Mesenchymal stem cell (in vitro differentiated cells and primary cell): ENCODE results near the gene PHLPP2.

Experiments
- DNase-seq: peaks from one replicate; pipeline ENCODE4 v3.0.0-alpha.2; 2013
- H2AFZ ChIP-seq: one replicate; pipeline ENCODE4 v1.6.1; 2013; ENCODE audit warnings: low read depth, mild to moderate bottlenecking, control low read depth, inconsistent platforms, low read length, moderate library complexity
- H2AK5ac ChIP-seq: 2 replicates; pipeline ENCODE4 v1.6.1; 2013; ENCODE audit warnings: low read length, moderate library complexity, mild to moderate bottlenecking, inconsistent platforms; ENCODE audit not compliant: severe bottlenecking
- H2BK120ac ChIP-seq: one replicate; pipeline ENCODE4 v1.6.1; 2013; ENCODE audit warnings: low read depth, mild to moderate bottlenecking, inconsistent platforms, low read length, moderate library complexity
- H2BK12ac ChIP-seq, 2 experiments: one replicate each; pipeline ENCODE4 v1.6.1; 2013; ENCODE audit warnings: inconsistent platforms in 2 of 2, low read length in 2 of 2, mild to moderate bottlenecking in 2 of 2, moderate library complexity in 2 of 2, control low read depth in 1 of 2
- H2BK15ac ChIP-seq: one replicate; pipeline ENCODE4 v1.6.1; 2013; ENCODE audit warnings: mild to moderate bottlenecking, low read depth, inconsistent platforms; ENCODE audit not compliant: poor library complexity, severe bottlenecking
- H2BK5ac ChIP-seq: 2 replicates; pipeline ENCODE4 v1.6.1; 2013; ENCODE audit warnings: low read depth, mild to moderate bottlenecking, low read length, control low read depth, inconsistent platforms; ENCODE audit not compliant: poor library complexity, severe bottlenecking
- H3K14ac ChIP-seq, 2 experiments: one replicate each; pipeline ENCODE4 v1.6.1; 2013; ENCODE audit warnings: inconsistent platforms in 2 of 2, low read length in 2 of 2, control low read depth in 1 of 2, mild to moderate bottlenecking in 1 of 2, moderate library complexity in 1 of 2
- H3K18ac ChIP-seq, 2 experiments: one replicate each; pipeline ENCODE4 v1.6.1; 2013; ENCODE audit warnings: inconsistent platforms in 2 of 2, low read length in 2 of 2, control low read depth in 1 of 2, low read depth in 1 of 2, mild to moderate bottlenecking in 1 of 2
- H3K23ac ChIP-seq, 2 experiments: one replicate each; pipeline ENCODE4 v1.6.1; 2013; ENCODE audit warnings: inconsistent platforms in 2 of 2, low read length in 2 of 2, mild to moderate bottlenecking in 2 of 2, moderate library complexity in 2 of 2, control low read depth in 1 of 2
- H3K27ac ChIP-seq: 2 replicates; pipeline ENCODE4 v1.5.1; 2013; ENCODE audit warnings: mild to moderate bottlenecking, moderate library complexity, low read length, control low read depth, inconsistent platforms; ENCODE audit not compliant: poor library complexity, severe bottlenecking
- H3K27me3 ChIP-seq, 2 experiments: 2 replicates each; pipeline versions ENCODE4 v1.6.1 to v1.7.0; 2013; ENCODE audit warnings: low read length in 2 of 2, mild to moderate bottlenecking in 2 of 2, moderate library complexity in 2 of 2, control low read depth in 1 of 2, inconsistent platforms in 1 of 2; ENCODE audit not compliant: control insufficient read depth in 1 of 2, insufficient read depth in 1 of 2
- H3K36me3 ChIP-seq, 2 experiments: 2 replicates each; pipeline versions ENCODE4 v1.6.1 to v1.7.0; 2013; ENCODE audit warnings: low read length in 2 of 2, control low read depth in 1 of 2, inconsistent platforms in 1 of 2, low read depth in 1 of 2, mild to moderate bottlenecking in 1 of 2; ENCODE audit not compliant: insufficient read depth in 2 of 2, control insufficient read depth in 1 of 2
- H3K4ac ChIP-seq, 2 experiments: one replicate each; pipeline ENCODE4 v1.6.1; 2013; ENCODE audit warnings: inconsistent platforms in 2 of 2, low read length in 2 of 2, mild to moderate bottlenecking in 2 of 2, moderate library complexity in 2 of 2, control low read depth in 1 of 2, low read depth in 1 of 2
- H3K4me1 ChIP-seq: 2 replicates; pipeline ENCODE4 v1.6.1; 2013; ENCODE audit warnings: low read depth, low read length, control low read depth; ENCODE audit not compliant: control insufficient read depth, insufficient read depth
- H3K4me2 ChIP-seq: 2 replicates; pipeline ENCODE4 v1.6.1; 2013; ENCODE audit warnings: low read length, mild to moderate bottlenecking, inconsistent platforms; ENCODE audit not compliant: poor library complexity, severe bottlenecking
- H3K4me3 ChIP-seq, 2 experiments: 2 replicates each; pipeline versions ENCODE4 v1.5.1 to v1.7.0; 2013; ENCODE audit warnings: low read length in 2 of 2, mild to moderate bottlenecking in 2 of 2, control low read depth in 1 of 2, low read depth in 1 of 2; ENCODE audit not compliant: insufficient read depth in 1 of 2
- H3K79me1 ChIP-seq: replicated peaks from 2 replicates; pipeline ENCODE4 v1.6.1; 2013; ENCODE audit warnings: mild to moderate bottlenecking, control low read depth, low read length, inconsistent platforms; ENCODE audit not compliant: poor library complexity, severe bottlenecking
- H3K9ac ChIP-seq: 2 replicates; pipeline ENCODE4 v1.7.0; 2013; ENCODE audit warnings: mild to moderate bottlenecking, low read length, moderate library complexity
- H3K9me3 ChIP-seq: 2 replicates; pipeline ENCODE4 v1.7.0; 2013; ENCODE audit warnings: mild to moderate bottlenecking, low read length; ENCODE audit not compliant: control insufficient read depth
- H4K8ac ChIP-seq: one replicate; pipeline ENCODE4 v1.6.1; 2013; ENCODE audit warnings: inconsistent platforms, mild to moderate bottlenecking, low read length, moderate library complexity
- H4K91ac ChIP-seq: one replicate; pipeline ENCODE4 v1.6.1; 2013; ENCODE audit warnings: mild to moderate bottlenecking, low read length, inconsistent platforms
- WGBS: methylation state at CpG from one replicate; pipeline ENCODE4 v1.1.7; 2013; ENCODE audit warnings: mixed read lengths; 5-methylcytosine and 5-hydroxymethylcytosine counted together

PHLPP2 gene

GRCh38 chr16:71610936-71611871, 113.3 kb downstream of the PHLPP2 start:
- Histone ChIP-seq H3K4me2 (no peak overlapping the region), H3K9ac (peak overlapping the region; percentile 15), H3K4me3 (no peak overlapping the region), H3K9me3 (no peaks in the 10 kb centered on the region), H4K8ac (peak overlapping the region; percentile 72), H2BK5ac (no peak overlapping the region), H2BK15ac (no peak overlapping the region), H3K27ac (no peak overlapping the region), H3K79me1 (no peaks in the 10 kb centered on the region), H2BK120ac (no peak overlapping the region), H3K18ac (no peak overlapping the region), H2AK5ac (no peak overlapping the region), H2BK12ac (no peak overlapping the region), H3K4ac (no peak overlapping the region), H3K4me1 (no peaks in the 10 kb centered on the region), H3K36me3 (no peaks in the 10 kb centered on the region), H3K14ac (no peak overlapping the region), H4K91ac (no peak overlapping the region), H3K23ac (no peak overlapping the region), H2AFZ (no peak overlapping the region), H3K27me3 (peaks cover 16 to 19% of the 10 kb centered on the region in 2 experiments)
- DNase-seq: peak; percentile 51
- 24% methylated on average over 15 of the region's 19 CpGs for WGBS

- no peak overlapping the region for H2BK120ac ChIP-seq
- H3K79me1 ChIP-seq: no peaks in the 10 kb centered on the region
- H2AFZ ChIP-seq: no peak overlapping the region
- H3K14ac ChIP-seq: no peak overlapping the region
- H3K27ac ChIP-seq: no peak overlapping the region
- DNase-seq: no peak
- H2BK15ac ChIP-seq: no peak overlapping the region
- no peak overlapping the region for H3K4me3 ChIP-seq
- peaks cover 15 to 16% of the 10 kb centered on the region in 2 experiments for H3K27me3 ChIP-seq
- over 99% methylated on average over 4 of the region's 4 CpGs for WGBS
- H2BK12ac ChIP-seq: no peak overlapping the region
- H3K4me2 ChIP-seq: no peak overlapping the region
- no peak overlapping the region for H3K4ac ChIP-seq
- no peaks in the 10 kb centered on the region for H3K9me3 ChIP-seq
- H3K4me1 ChIP-seq: no peaks in the 10 kb centered on the region
- H3K18ac ChIP-seq: no peak overlapping the region
- no peak overlapping the region for H2BK5ac ChIP-seq
- H4K8ac ChIP-seq: no peak overlapping the region
- H3K36me3 ChIP-seq: no peaks in the 10 kb centered on the region
- H3K23ac ChIP-seq: no peak overlapping the region
- H4K91ac ChIP-seq: no peak overlapping the region
- no peak overlapping the region for H3K9ac ChIP-seq
- H2AK5ac ChIP-seq: no peak overlapping the region
Observed at GRCh38 chr16:71610447-71610846, 114.1 kb downstream of the PHLPP2 start.

GRCh38 chr16:71609066-71609465, 115.4 kb downstream of the PHLPP2 start:
- Histone ChIP-seq H2BK15ac (no peak overlapping the region), H3K23ac (no peak overlapping the region), H3K27me3 (peaks cover 12 to 15% of the 10 kb centered on the region in 2 experiments), H3K4ac (no peak overlapping the region), H3K79me1 (no peaks in the 10 kb centered on the region), H3K18ac (no peak overlapping the region), H4K91ac (no peak overlapping the region), H3K9me3 (no peaks in the 10 kb centered on the region), H3K4me3 (no peak overlapping the region), H3K4me2 (no peak overlapping the region), H2BK5ac (no peak overlapping the region), H3K4me1 (no peaks in the 10 kb centered on the region), H3K9ac (no peak overlapping the region), H2AK5ac (no peak overlapping the region), H3K36me3 (no peaks in the 10 kb centered on the region), H2AFZ (no peak overlapping the region), H4K8ac (no peak overlapping the region), H3K14ac (no peak overlapping the region), H2BK12ac (no peak overlapping the region), H2BK120ac (no peak overlapping the region), H3K27ac (no peak overlapping the region)
- 89% methylated on average over 1 of the region's 2 CpGs for WGBS
- no peak for DNase-seq

GRCh38 chr16:71600822-71601221, 123.7 kb downstream of the PHLPP2 start:
- Histone ChIP-seq H3K23ac (no peak overlapping the region), H3K36me3 (no peaks in the 10 kb centered on the region), H3K18ac (no peak overlapping the region), H3K9ac (no peak overlapping the region), H2AK5ac (no peak overlapping the region), H3K4ac (no peak overlapping the region), H3K4me1 (no peaks in the 10 kb centered on the region), H2AFZ (no peak overlapping the region), H3K9me3 (no peaks in the 10 kb centered on the region), H2BK5ac (no peak overlapping the region), H3K27me3 (no peaks in the 10 kb centered on the region), H2BK120ac (no peak overlapping the region), H2BK12ac (no peak overlapping the region), H4K8ac (no peak overlapping the region), H4K91ac (no peak overlapping the region), H3K27ac (no peak overlapping the region), H3K4me2 (no peak overlapping the region), H3K4me3 (no peak overlapping the region), H3K79me1 (no peaks in the 10 kb centered on the region), H3K14ac (no peak overlapping the region), H2BK15ac (no peak overlapping the region)
- 80% methylated on average over 8 of the region's 8 CpGs for WGBS
- no peak for DNase-seq
